Ishikawa (cell line): ENCODE data around the gene BTBD8.

ENCODE experiments used
- CEBPB ChIP-seq: IDR thresholded peaks from 2 replicates; pipeline ENCODE4 v1.6.1; 2012
- CREB1 ChIP-seq: IDR thresholded peaks from 2 replicates; pipeline ENCODE4 v1.6.1; 2012; ENCODE audit warnings: low read depth
- EGR1 ChIP-seq: IDR thresholded peaks from 2 replicates; pipeline ENCODE4 v1.6.1; 2012
- EP300 ChIP-seq: IDR thresholded peaks from 2 replicates; pipeline ENCODE4 v1.6.1; 2012; ENCODE audit warnings: borderline replicate concordance
- FOXM1 ChIP-seq: IDR thresholded peaks from 2 replicates; pipeline ENCODE4 v1.6.1; 2012; ENCODE audit warnings: low read depth, borderline replicate concordance
- MAX ChIP-seq: IDR thresholded peaks from 2 replicates; pipeline ENCODE4 v1.6.1; 2012
- NFIC ChIP-seq: IDR thresholded peaks from 2 replicates; pipeline ENCODE4 v1.6.1; 2012
- RAD21 ChIP-seq: IDR thresholded peaks from 2 replicates; pipeline ENCODE4 v1.6.1; 2012; ENCODE audit warnings: low read depth
- REST ChIP-seq: IDR thresholded peaks from 2 replicates; pipeline ENCODE4 v1.6.1; 2012; ENCODE audit warnings: low read depth, mild to moderate bottlenecking
- TAF1 ChIP-seq: IDR thresholded peaks from 2 replicates; pipeline ENCODE4 v1.6.1; 2012; ENCODE audit warnings: low read depth, mild to moderate bottlenecking
- TCF12 ChIP-seq: IDR thresholded peaks from 2 replicates; pipeline ENCODE4 v1.6.1; 2012; ENCODE audit warnings: low read depth
- TEAD4 ChIP-seq: IDR thresholded peaks from 2 replicates; pipeline ENCODE4 v1.6.1; 2012
- USF1 ChIP-seq: IDR thresholded peaks from 2 replicates; pipeline ENCODE4 v1.6.1; 2012
- YY1 ChIP-seq: IDR thresholded peaks from 2 replicates; pipeline ENCODE4 v1.6.1; 2012; ENCODE audit warnings: low read depth
- ZBTB7A ChIP-seq: IDR thresholded peaks from 2 replicates; pipeline ENCODE4 v1.6.1; 2012; ENCODE audit warnings: low read depth

The BTBD8 gene

GRCh38 chr1:92136341-92136740, 56.2 kb downstream of the BTBD8 start:
- no peak for TF ChIP-seq MAX

- no peak for TF ChIP-seq REST
- TF ChIP-seq NFIC, result no peak
- TF ChIP-seq TEAD4, result no peak
- no peak for TF ChIP-seq CREB1
Measured at GRCh38 chr1:92154934-92155333, 74.8 kb downstream of the BTBD8 start.

GRCh38 chr1:92159593-92159992, 79.4 kb downstream of the BTBD8 start:
- TF ChIP-seq NFIC (no peak), ZBTB7A (no peak), USF1 (no peak), TEAD4 (no peak), CREB1 (no peak), TAF1 (no peak), EP300 (no peak), FOXM1 (no peak), TCF12 (no peak), MAX (no peak), YY1 (no peak), CEBPB (no peak)

GRCh38 chr1:92165389-92165788, 85.2 kb downstream of the BTBD8 start:
- TF ChIP-seq NFIC (no peak), REST (no peak), ZBTB7A (no peak), TCF12 (no peak)

- TF ChIP-seq YY1, result no peak
- TF ChIP-seq RAD21, result no peak
- TF ChIP-seq EGR1, result no peak
- TF ChIP-seq CREB1, result no peak
- TF ChIP-seq TCF12, result no peak
- TF ChIP-seq ZBTB7A, result no peak
- TF ChIP-seq FOXM1, result no peak
- no peak for TF ChIP-seq CEBPB
- TF ChIP-seq TAF1, result no peak
Measured at GRCh38 chr1:92167151-92167550, 87.0 kb downstream of the BTBD8 start.

GRCh38 chr1:92168657-92169056, 88.5 kb downstream of the BTBD8 start:
- TF ChIP-seq YY1, result no peak
- TF ChIP-seq MAX, result no peak
- TF ChIP-seq REST, result no peak
- no peak for TF ChIP-seq RAD21
- no peak for TF ChIP-seq ZBTB7A
- TF ChIP-seq USF1, result no peak
- no peak for TF ChIP-seq CEBPB
- no peak for TF ChIP-seq EP300
- no peak for TF ChIP-seq NFIC
- no peak for TF ChIP-seq TAF1
- no peak for TF ChIP-seq FOXM1
- TF ChIP-seq CREB1, result no peak
